Left renal cortex interstitium (tissue), 4 donors: ENCODE results near the gene CTNNA1. TPM values are rescaled to one million over a fixed set of nuclear protein-coding genes. Genes with fewer than 3 reads are reported as not detected.

ENCODE experiments used
- DNase-seq, 4 donors: peaks; one replicate each; pipeline ENCODE4 v3.0.0-alpha.2; 2013; ENCODE audit warnings: low read depth in 4 of 4, low spot score in 2 of 4, missing footprints in 1 of 4
- polyA plus RNA-seq, 4 donors: library from polyadenylated mRNA; unstranded; fragments of 120-200 nt; gene quantifications; one replicate each; pipeline ENCODE4 v1.2.1, GENCODE V29; 2013; ENCODE audit not compliant: insufficient read length in 4 of 4

CTNNA1 gene
- polyA plus RNA-seq, 4 donors: 383 to 405 (median 391) TPM

DNA sequence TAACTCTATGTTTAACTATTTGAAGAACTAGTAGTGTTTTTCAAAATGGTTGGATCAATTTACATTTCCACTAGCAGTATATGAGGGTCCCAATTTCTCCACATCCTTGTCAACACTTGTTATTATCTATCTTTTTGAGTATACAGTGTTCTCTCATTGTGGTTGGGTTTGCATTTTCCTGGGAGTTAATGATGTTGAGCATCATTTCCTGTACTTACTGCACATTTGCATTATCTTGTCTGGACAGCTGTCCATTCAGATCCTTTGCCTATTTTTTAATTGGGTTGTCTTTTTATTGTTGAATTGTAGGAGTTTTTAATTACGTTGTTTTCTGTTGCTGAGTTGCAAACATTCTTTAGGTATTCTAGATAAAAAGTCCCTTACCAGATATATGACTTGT, 225.4 kb downstream of the CTNNA1 start:
- DNase-seq: no peak

DNA sequence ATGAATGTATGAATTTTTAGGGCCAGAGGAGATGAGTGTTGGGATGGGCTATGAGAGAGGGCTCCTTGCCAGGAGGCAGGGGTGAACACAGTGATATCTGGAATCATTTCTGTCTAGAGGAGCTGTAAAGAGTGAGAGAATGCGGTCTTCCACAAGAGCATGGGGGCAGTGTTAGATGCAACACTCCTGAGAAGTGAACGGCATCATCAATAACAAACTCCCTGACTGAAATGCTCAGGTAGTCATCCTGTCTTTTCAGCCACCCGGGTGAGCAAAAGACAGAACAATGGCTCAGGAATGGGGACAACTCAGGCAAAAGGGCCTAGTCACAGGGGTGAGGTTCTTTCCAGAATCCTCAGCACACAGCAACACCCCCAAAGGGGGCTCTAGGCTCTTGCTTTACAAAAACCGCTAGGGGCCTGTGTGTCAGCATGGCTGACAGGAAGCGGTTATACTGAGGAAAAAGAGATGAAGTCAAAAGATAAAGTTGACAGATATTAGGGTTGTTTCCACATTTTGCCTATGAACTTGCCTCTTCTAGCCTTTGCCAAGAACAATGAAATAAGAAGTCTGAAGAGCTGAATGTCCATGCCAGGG, 226.6 kb downstream of the CTNNA1 start:
- no peak for DNase-seq

DNA sequence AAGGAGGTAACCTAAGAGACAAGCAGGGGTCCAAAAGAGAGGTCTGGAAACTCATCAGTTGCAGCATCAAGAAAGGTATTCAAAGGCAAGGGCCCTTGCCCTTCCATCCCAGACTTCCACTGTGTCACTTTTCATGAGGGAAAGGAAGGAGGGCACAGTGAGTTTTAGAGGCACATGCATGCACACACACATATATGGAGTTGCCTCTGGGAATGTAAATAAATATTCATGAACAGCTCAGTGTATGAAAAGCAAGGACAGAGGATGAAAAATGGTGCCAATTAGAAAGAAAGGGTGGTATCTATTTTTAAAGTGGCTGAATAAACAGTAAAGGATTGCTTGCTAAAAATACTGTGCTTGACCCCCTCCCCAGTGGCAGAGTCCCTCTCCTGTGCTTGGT, 227.2 kb downstream of the CTNNA1 start:
- no peak for DNase-seq

DNA sequence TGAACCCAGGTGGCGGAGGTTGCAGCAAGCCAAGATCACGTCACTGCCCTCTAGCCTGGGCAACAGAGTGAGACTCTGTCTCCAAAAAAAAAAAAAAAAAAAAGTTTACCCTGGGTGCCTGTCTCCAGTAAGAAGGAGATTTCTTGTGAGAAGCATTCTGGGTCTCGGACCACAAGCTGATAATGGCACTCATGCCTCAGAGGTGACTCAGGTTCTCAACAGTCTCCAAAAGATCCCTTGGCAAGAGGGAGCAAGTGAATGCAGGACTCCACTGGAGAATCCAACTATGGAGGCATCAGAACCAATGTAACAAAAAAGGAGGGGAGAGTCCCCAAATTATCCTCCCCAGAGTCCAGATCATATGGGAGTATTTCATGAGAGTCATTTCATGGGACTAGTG, 227.9 kb downstream of the CTNNA1 start:
- no peak for DNase-seq

DNA sequence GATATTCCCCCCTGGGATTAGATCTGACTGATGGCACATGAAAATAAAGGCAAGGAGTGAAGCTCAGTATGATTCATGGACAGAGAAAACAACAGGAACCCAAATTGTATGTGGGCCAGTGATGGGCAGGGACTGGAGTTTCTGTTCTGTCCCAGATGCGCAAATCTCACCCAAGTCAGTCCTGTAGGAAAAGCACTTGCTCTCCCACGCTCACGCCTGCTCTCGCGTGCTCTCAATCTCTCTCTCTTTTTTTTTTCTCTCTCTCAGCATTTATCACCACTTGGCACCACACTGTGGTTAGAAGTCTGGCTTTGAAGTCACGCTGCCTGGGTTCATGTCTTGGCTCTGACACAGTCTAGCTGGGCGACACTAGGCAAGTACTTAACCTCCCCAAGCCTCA, 228.4 kb downstream of the CTNNA1 start:
- no peak for DNase-seq

DNA sequence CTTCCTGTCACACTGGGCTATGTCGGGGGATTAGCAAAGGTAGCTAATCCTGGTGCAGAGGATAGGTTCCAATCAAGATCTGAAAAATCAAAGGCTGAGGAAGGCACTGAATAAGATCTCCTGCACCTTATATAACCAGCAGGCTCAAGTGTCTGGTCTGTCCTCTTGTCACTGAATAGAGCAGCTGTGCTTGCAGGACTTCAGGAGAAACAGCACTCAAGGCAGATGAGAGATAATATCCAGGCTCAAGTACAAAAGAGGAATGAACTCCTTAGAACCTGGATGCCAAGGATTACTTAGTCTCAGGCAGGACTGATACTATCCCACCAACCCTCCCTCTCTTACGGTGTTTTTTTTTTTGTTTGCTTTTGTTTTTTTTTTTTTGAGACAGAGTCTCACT, 230.8 kb downstream of the CTNNA1 start:
- no peak for DNase-seq

Other genes starting within 250 kb of the CTNNA1 start
- 10 to 100 TPM; 66.2 to 85.7 (median 73.0) TPM for gene ETF1, start 210.2 kb upstream of the CTNNA1 start, polyA plus RNA-seq
- 100 to 1,000 TPM; 265 to 364 (median 315) TPM for gene HSPA9, start 178.0 kb upstream of the CTNNA1 start, polyA plus RNA-seq
- gene LRRTM2, start 121.9 kb downstream of the CTNNA1 start, polyA plus RNA-seq: 1 to 10 TPM; 1.8 to 3.0 (median 2.2) TPM